NCI-H2227 (cell line): ENCODE measurements around the gene POU2AF1.

Experiments
- DNase-seq: peaks from one replicate; lab custom pipeline; 2025; ENCODE audit not compliant: unreplicated experiment; lab: John Stamatoyannopoulos, UW

Gene POU2AF1

DNA sequence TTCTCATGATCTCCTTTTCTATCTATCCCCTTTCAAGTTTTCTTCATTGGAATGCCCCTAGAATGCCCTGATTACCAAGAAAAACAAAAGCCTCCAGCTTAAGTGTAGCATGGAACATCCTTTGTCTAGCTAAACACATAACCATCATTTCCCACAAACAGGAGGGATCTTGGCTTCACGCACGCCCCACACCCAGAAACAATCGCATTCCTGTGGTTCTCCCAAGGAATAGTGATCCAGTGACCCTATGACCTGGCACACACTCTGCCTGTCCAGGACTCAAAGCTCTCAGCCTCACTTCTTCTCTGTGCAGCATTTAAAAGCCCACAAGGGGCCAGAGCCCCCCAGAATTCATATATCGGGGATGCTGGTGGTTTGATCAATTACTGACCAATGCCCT, 9.3 kb upstream of the POU2AF1 start:
- no peak for DNase-seq

DNA sequence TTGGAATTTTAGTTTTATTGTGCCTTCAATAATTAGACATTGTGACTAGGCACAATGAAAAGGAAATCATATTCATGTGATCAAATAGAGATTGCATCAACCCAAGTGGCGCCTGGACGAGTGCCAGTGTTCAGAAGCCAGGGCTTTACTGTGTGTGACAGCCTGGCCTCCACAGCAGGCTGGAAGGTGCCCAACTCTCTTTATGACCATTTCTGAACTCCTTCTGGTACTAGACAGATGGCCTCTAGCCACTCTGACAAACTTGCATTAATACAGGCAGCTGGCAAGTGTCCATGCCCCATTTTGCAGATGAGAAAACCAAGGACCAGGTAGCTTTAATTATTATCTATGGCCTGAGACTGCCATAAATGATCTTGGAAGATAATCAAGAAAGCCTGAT, 8.3 kb upstream of the POU2AF1 start:
- DNase-seq = no peak

DNA sequence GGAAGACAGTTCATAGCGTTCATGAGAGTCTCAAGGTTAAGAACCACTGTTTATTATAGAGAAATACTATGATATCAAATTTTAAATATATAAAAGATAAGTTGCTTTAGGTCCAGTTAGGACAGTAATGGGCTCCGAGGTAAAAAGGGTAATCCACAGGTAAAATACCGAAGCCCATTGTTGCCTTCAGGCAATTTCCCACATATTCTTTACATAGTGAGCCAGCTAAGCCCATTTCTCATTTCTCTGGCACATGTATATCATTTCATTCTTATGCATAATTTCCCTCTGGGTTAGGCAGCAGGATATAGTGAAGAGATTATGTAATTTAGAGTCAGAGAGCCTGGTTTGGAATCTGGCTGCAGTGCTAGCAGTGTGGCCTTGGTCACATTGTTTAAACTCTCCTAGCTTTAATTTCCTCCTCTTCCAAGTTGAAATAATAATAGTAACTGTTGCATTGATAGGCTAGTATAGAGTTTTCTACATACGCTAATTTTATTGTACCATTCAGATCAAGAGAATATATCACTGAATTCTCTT, 7.6 kb upstream of the POU2AF1 start:
- DNase-seq = no peak

DNA sequence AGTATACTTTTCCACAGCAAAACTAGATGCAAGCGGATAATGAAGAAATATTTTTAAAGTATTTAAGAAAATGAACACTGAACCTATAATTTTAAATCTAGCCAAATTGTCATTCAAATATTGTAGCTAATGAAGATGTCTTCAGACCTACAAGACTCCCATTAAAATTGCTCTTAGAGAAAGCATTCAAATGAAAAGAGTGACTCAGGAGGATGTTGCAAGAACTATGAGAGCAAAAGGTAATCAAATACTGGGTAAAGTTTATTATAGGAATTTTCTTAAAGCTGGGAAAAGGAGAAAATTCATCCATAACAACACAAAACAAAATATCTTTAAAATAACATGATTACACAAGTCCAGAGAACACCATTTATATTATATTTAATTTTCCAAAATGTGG, 5.4 kb upstream of the POU2AF1 start:
- DNase-seq = no peak

DNA sequence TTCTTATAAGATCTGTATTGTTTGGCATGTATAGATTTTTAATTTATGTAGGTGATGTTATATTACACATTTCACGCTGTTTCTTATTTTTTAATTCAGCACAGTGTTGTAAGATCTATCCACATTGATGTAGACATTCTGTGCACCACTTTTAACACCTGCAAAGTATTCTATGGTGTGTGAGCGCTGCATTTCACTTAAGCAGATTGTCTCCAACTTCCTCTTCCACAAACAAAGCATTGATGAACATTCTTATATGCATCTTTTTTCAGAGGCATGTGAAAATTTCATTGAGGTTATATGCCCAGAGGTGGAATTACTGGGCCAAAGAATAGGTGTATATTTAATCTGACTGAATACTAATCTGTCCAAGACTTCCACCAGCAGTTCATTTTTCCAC, 3.4 kb upstream of the POU2AF1 start:
- no peak for DNase-seq

DNA sequence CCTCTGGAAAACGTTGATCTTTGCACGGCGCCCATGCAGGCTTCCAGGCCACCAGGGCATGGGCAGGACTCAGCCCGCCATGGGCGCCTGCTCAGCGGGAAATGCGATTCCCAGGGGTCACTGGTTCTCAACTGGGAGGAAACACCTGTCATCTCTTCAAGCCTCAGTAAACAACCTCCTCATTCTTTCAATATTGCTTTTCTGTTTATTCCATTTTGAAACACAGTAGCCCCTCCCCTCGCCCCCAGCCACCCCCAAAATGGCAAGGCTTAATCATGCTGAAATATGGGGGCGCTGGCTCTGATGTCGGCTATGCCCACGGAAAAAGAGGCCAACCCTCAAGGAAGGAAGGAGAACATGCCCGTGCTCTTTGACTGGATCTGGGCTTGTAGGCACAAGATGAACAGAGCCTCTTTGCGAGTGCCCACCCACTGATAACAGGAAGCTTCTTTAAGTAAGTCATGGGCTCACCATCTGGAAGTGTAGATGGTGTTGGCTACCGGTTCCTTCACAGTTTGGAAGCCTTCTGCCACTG, 594 bp upstream of the POU2AF1 start:
- no peak for DNase-seq

DNA sequence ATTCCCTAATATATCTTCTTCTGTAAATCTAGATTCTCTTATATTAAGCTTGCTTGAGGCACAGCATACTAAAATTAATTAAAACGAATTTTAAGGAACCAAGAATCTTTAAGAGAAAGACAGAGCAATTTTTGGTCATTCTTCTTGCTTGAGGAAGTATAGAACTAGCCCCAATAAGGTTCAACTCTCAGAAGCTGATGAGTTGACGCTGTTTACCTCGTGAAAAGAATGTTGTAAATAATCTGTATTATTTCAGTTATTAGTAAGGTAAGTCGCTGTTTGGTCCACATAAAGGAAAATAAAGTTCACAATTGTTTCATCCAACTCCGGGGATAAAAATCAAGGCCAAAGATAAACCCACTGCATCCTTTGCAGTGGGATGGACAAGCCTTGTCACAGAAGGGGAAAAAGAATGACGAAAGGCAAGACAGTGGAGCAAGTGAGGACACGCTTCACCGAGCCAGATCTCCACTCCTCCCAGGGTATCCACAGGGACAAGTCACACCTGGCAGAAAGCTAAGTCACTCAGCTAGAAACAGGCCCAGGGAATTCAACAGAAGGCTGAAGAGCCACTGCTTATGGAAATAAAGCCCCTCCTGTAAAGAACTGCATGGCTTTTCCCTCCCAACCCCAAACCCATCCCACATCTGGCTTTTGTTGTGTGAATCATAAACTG, 752 bp downstream of the POU2AF1 start:
- DNase-seq = no peak

DNA sequence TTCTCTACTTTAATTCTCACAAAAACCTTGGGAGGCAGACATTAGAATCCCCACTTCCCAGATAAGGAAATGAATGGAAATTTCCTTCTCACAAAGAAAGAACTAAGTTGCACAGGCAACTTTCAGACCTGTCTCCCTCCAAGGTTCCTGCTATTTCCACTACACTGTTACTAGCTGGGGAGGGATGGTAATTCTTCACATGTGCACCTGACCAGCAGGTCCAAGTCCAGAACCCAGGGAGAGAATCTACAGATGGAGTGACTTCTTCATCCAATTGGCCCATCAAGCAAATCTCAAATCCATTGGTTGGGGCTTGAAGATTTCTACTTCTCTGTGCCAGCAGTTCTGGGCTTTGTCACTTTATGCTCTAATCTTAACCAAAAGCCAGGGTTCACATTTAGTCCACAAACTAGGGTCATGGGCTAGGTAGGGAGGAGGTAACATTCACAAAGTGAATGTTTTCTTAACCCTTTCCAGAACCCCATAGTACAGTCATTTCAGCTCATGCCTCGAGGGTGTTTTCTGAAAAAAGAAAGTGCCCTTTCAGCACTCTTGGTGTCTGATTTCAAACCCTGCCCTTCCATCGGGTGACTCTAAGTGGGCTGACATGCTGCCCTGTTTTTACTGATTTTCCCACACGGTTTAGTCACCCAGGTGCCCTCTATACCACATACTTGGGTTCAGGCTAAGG, 2.7 kb downstream of the POU2AF1 start:
- DNase-seq = no peak

DNA sequence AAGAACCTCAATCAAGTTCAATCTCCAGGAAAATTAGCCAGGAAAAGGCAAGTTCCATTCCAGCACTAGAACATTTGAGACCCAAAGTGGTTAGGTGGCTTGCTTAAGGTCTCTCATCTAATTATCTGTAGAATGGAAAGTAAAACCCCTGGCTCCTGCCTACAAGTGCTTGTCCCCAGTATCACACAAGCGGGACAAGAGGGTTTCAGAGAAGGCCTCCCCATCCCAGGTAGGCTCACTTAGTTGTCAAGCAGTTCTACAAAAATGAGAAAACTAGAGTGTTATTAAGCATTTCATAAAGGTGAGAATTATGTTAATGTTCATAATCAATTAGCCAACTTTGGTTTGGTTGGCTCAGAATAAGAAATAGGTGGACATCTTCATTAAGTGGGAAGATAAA, 5.5 kb downstream of the POU2AF1 start:
- no peak for DNase-seq

DNA sequence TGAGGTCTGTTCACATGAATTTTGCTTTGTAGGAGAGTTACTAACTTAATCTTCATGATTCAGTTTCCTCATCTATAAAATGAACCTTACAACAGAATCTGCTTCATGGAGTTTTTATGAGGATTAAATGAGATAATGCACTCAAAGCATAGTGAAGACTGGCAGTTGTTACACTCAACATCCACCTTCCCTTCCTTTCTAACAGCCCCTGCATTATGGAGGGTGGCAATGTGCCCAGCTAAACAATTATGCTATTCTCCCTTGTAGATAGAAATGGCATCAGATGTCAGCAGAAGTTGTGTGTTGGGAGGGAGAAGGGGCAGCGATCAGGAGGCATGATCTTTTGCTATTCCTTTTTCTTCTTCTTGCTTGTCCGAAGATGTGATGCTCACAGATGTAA, 6.5 kb downstream of the POU2AF1 start:
- no peak for DNase-seq

DNA sequence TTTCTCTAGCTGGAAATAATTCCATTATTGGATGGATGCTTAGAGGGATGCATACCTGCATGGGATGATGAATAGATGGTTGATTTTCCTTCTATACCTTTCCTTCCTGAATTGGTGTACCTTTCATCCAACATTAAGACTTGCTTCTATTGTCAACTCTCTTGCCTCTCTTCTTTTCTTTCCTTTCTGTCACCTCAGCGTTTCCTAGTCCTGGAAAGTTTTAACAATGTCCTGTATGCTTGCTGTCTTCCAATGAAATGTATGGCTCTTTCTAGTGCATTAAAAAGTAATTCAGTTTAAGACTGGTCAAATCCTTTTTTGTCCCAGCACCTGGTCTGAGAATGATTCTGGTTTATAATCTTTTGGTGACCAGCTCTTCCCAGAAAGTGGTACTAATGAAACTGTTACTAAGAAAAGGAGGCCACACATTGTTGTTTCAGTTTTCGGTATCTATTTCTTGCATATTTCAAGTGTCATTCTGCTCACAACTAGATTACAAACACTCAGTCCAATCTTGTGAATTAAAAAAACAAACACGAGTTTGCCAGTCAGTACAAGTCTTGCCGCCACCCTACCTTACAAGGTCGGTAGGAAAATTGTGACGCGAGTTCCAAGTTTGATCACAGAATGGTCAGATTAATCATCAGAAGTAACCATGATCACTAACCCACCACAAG, 8.0 kb downstream of the POU2AF1 start:
- no peak for DNase-seq

DNA sequence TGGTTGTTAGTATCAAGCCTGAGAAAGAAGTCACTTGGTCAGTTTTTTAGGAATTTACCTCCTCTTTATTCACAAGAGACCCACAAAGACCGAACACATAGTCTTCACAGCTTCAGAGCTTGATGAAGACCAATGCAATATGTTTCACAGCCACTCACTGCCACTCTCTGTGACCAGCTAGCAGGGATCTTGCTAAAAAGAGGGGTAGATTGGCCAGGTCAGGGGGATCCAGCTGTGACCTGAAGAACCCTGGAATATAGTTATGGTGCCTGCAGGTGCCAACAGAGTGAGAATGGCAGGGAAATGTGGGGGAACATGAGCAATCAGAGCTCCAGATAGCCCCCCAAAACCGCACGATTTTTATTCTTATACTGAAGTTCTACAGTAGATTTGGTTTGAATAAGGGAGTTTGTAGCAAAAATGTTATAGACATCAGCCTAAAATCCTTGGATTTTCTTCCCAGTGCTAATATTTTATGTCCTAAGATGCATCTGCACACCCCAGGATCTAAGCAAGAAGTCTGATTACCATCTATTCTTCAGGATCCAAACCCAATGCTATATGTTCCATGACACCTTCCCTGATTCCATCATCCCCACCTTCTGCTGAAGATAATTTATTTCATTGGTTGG, 8.7 kb downstream of the POU2AF1 start:
- DNase-seq = no peak

DNA sequence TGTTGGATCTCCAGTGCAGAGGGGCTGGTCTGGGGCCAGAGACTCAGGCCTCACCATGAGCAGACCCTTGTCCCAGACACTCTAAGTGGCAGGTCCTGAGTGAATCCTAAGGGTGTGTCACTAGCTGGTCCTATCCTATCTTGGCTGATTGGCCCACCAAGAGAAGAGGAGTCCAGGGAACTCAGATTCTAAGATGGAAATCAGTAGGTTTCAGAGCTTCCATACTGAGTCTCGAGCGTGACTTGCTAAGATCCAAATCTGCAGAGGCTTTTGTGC, 10.9 kb downstream of the POU2AF1 start:
- no peak for DNase-seq

DNA sequence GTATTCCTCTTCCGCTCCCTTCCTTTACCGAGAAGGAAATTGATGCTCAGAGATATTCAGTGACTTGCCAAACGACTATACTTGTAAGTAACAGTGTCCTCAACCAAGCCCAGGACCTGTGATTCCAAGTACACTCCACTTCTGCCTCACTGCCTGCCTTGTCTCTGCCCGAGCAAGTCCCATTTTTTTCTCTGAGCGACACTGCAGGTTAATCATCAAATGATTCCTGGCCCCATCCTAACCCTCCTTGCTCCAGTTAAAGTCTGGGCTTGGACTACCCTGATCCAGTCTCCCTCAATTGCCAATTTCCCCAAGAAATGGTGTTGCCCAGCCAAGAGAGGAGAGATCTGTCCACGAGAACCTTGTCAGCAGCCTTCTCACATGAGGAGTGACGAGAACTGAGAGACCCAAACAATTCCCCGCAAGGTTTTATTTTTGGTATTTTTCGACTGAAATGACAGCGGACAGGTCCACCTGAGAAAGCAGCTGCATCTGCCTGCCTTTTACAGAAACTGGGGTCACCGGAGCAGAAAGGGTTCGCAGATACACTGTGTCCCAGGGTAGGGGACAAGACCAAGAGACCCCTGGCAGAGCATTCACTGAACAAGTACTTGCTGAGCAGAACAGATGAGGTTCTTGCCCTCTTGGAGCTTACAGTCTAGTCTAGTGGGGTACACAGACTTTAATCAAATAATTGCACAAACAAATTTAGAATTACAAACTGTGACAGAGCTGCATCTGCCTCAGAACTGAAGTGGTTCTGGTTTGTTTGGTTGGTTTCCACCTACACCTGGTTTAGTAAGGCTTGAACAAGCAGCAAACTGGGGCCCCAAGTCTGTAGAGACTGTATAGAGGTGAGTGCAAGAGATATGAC, 11.4 kb downstream of the POU2AF1 start:
- DNase-seq = no peak

DNA sequence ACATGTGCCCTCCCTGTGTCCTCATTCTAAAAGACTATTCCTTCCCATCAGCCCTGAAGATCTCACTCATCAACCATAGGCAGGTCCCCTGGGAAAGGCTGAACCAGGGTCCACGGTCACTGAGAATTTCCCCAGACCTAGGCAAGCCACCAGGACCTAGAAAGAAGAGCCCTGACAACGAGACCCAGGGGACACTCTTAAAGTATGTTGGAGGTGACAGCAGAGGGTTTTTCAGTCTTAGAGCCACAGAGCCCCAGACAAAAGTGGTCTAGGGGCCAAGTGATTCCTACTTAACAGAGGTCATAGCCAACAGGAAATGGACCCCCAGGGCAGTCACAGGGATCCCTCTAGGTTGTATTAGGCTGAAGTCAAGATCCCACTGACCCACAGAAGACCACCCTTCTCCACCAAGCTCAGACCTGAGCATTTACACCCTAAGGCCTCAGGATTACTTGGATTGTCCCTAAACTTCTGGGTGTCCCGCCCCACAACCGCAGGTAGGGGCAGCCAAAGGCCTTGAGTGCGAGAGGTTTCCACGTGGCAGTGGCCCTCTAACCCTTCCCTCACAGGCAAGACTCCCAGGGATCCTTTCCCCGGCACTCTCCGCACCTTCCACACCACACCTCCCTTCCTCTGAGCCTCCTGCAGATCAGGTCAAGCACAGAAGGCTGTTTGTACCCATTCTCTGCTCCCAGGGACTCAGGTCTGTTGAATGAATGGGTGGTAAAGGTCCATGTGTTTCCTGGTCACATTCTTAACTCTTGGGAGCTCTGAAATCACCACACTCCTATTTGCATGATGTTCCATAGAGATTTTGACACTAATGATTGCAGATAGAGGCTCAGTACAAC, 12.3 kb downstream of the POU2AF1 start:
- no peak for DNase-seq

DNA sequence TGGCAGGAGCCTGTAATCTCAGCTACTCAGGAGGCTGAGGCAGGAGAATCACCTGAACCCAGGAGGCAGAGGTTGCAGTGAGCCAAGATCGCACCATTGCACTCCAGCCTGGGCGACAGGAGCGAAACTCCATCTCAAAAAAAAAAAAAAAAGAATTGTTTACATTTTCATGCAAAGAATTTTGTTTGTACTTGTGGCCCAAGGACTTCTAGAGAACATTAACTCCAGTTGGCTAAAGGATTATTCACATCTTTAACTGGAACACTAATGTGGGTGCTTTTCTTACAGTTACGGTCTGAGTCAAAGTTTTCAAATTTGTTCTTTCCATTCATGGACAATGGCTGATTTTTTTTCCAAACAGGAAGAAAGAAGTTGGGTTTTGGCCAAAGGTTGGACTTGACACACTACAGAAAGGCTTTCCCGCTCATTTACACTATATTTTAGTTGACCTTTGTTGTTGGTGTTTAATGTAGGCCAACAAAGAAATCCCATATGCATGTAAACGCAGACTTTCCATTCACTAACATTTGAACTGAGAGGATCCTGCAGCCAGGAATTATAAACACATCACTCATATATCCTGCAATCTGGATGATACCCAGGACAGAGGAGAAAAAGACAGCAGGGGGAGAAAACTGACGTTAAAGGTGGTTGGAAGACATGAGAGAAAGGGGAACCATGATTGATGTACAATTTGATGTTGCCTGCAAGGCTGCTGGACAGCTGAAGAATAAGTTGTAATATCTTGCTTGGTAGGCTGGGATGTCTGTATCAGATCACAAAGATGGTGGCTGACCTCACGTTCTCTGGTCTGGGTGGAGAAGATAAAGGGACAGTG, 13.1 kb downstream of the POU2AF1 start:
- DNase-seq = no peak

DNA sequence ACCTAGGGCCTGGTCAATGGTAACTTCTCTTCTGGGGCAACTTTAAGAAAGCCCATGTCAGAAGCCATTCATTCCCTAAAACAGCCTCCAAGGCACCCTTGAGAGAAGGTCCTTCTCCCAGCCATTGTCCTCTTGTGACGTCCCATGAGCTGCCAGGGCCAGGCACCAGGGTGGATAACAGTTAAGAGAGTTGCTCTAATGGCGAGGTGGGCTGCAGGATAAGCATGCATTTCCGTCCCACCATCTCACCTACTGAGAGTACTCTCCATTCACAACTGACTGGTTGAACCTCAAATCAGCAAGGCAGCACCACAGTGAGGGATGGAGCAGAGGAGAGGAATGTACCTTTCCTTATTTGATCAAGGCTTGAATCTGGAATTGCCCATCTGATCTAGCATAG, 14.6 kb downstream of the POU2AF1 start:
- no peak for DNase-seq

DNA sequence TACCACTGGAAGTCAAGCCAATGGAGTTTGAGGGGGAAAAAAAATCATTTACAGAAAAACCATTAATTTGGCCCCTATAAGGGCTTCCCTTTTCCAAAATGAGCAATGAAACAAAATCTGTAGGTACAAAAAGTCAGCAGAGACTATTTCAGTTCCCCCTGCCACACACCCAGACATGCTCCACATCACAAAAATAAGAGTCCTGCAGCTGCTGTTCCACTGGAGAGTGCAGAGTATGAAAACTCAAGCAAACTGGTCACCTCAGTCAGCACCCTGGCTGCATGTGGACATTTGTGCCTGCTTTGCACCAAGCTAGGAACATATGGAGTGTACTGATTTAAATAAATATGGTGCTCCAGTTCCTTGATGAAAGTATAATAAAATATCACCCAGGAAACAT, 15.1 kb downstream of the POU2AF1 start:
- DNase-seq = no peak

DNA sequence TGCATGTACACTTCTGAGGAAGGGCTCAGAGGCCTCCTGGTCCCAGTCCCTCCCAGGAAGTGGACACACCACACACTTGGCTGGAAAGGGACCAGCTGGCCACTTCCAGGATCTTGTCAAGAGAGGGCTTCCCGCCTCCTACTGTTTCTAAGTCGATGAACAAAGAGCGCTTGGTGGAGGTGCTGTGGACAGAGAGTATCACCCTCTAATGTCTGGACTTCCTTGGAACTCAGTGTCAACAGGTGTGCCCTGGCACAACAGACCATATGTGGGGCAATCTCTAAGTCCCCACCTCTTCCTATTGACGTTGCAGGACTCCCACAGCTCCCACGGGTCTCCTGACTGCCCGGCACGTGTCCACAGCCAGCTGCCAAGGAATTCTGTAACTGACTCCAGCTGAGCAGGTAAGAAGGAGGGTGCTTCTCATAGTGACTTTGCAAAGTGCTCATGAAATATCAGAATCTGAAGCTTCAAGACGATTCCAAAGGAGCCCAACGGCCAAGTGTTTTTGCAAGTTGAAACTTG, 16.1 kb downstream of the POU2AF1 start:
- no peak for DNase-seq
